RWPE2 (cell line): ENCODE measurements around the gene LRRC73.

Source experiments
- ATAC-seq: fragments of 200-7000 bp; cut with Tn5 transposase; 3 replicates; pipeline ENCODE4 v1.9.1; 2021; ENCODE audit warnings: low read depth
- DNase-seq: peaks from one replicate; pipeline ENCODE4 v3.0.0-alpha.2; 2020; ENCODE audit warnings: low spot score
- H3K27ac ChIP-seq: fragments of 450-650 bp; 2 replicates; pipeline ENCODE4 v1.5.1; 2017; ENCODE audit warnings: mild to moderate bottlenecking; ENCODE audit not compliant: poor library complexity, severe bottlenecking
- H3K27me3 ChIP-seq: fragments of 250-450 bp; sonication (Bioruptor Pico); 2 replicates; pipeline ENCODE4 v1.5.1; 2021; ENCODE audit warnings: mild to moderate bottlenecking, moderate library complexity; ENCODE audit not compliant: insufficient read depth, poor library complexity, severe bottlenecking
- H3K36me3 ChIP-seq: fragments of 250-450 bp; sonication (Bioruptor Pico); 2 replicates; pipeline ENCODE4 v1.5.1; 2020; ENCODE audit warnings: low read depth, mild to moderate bottlenecking, moderate library complexity
- H3K4me1 ChIP-seq: fragments of 250-450 bp; sonication (Bioruptor Pico); 2 replicates; pipeline ENCODE4 v1.5.1; 2021; ENCODE audit warnings: mild to moderate bottlenecking, moderate library complexity; ENCODE audit not compliant: insufficient read depth, poor library complexity, severe bottlenecking
- H3K4me3 ChIP-seq: fragments of 250-450 bp; sonication (Bioruptor Pico); 2 replicates; pipeline ENCODE4 v1.5.1; 2021; ENCODE audit warnings: mild to moderate bottlenecking, moderate library complexity; ENCODE audit not compliant: severe bottlenecking
- H3K9me3 ChIP-seq: fragments of 250-450 bp; sonication (Bioruptor Pico); 2 replicates; pipeline ENCODE4 v1.5.1; 2021; ENCODE audit warnings: mild to moderate bottlenecking, moderate library complexity; ENCODE audit not compliant: severe bottlenecking
- TF ChIP-seq, protein P1 (sequence below): fragments of 450-650 bp; IDR thresholded peaks from one replicate; pipeline ENCODE4 v1.5.1; 2017; ENCODE audit warnings: mild to moderate bottlenecking, moderate library complexity; ENCODE audit not compliant: poor library complexity, severe bottlenecking

LRRC73 gene

DNA sequence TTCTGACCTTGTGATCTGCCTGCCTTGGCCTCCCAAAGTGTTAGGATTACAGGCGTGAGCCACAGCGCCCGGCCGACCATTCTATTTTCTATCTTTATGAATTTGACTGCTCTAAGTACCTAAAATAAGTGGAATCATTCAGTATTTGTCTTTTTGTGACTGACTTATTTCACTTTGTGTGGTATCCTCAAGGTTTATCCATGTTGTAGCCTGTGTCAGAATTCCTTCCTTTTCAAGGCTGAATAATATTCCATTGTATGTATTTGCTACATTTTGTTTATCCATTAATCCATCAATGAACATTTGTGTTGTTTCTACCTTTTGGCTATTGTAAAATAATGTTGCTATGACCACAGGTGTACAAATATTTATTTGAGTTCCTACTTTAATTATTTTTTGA lies 37.6 kb downstream of the LRRC73 start:
- no peak for DNase-seq
- TF ChIP-seq, protein P1, sequence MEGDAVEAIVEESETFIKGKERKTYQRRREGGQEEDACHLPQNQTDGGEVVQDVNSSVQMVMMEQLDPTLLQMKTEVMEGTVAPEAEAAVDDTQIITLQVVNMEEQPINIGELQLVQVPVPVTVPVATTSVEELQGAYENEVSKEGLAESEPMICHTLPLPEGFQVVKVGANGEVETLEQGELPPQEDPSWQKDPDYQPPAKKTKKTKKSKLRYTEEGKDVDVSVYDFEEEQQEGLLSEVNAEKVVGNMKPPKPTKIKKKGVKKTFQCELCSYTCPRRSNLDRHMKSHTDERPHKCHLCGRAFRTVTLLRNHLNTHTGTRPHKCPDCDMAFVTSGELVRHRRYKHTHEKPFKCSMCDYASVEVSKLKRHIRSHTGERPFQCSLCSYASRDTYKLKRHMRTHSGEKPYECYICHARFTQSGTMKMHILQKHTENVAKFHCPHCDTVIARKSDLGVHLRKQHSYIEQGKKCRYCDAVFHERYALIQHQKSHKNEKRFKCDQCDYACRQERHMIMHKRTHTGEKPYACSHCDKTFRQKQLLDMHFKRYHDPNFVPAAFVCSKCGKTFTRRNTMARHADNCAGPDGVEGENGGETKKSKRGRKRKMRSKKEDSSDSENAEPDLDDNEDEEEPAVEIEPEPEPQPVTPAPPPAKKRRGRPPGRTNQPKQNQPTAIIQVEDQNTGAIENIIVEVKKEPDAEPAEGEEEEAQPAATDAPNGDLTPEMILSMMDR: no peak
- ATAC-seq: no peak
- H3K36me3 ChIP-seq: no peaks in the 10 kb centered on the region
- peaks cover 3% of the 10 kb centered on the region for H3K4me1 ChIP-seq
- no peak overlapping the region for H3K27ac ChIP-seq
- H3K27me3 ChIP-seq: no peaks in the 10 kb centered on the region
- H3K9me3 ChIP-seq: no peaks in the 10 kb centered on the region
- H3K4me3 ChIP-seq: no peak overlapping the region

DNA sequence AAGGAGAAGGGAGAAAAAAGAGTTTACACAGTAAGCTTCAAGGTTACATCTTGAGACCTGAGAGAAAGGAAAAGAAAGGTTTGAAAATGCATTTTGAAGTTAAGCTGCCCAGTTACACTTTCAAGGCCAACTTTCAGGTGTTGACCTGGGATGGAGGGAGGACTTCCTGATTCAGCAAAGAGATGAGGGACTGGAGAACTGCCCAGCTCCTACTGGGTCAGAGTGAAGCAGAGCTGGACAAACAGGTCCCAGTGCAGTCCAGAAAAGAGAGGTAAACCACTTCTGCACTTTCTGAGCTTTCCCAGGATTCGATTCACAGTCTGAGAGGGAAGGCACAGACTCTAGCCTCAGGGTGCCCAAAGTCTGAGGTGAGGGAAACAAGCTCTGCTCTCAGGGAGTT lies 38.7 kb downstream of the LRRC73 start:
- Histone ChIP-seq H3K4me3 (no peak overlapping the region), H3K36me3 (no peaks in the 10 kb centered on the region), H3K27me3 (no peaks in the 10 kb centered on the region), H3K27ac (no peak overlapping the region), H3K9me3 (no peaks in the 10 kb centered on the region), H3K4me1 (peaks cover 3% of the 10 kb centered on the region)
- DNase-seq: no peak
- no peak for ATAC-seq
- TF ChIP-seq, protein P1: no peak

DNA sequence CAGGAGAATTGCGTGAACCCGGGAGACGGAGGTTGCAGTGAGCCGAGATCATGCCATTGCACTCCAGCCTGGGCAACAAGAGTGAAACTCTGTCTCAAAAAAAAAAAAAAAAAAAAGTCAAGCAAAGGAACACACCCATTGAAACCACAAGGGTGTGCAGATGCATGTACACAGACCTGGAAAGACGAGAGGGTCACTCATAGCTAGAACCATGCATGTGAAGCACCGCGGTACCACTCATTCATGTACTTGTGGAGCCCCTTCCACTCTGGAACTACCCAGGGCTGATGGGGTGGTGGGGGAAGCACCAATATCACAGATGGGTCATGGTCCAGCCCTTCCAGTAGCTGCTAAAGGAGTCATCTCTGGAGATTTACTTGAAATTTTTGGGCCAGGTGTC lies 40.2 kb downstream of the LRRC73 start:
- H3K9me3 ChIP-seq: no peaks in the 10 kb centered on the region
- H3K4me3 ChIP-seq: no peak overlapping the region
- TF ChIP-seq, protein P1: no peak
- peaks cover 3% of the 10 kb centered on the region for H3K4me1 ChIP-seq
- no peak for ATAC-seq
- no peaks in the 10 kb centered on the region for H3K27me3 ChIP-seq
- no peaks in the 10 kb centered on the region for H3K36me3 ChIP-seq
- no peak overlapping the region for H3K27ac ChIP-seq
- no peak for DNase-seq

DNA sequence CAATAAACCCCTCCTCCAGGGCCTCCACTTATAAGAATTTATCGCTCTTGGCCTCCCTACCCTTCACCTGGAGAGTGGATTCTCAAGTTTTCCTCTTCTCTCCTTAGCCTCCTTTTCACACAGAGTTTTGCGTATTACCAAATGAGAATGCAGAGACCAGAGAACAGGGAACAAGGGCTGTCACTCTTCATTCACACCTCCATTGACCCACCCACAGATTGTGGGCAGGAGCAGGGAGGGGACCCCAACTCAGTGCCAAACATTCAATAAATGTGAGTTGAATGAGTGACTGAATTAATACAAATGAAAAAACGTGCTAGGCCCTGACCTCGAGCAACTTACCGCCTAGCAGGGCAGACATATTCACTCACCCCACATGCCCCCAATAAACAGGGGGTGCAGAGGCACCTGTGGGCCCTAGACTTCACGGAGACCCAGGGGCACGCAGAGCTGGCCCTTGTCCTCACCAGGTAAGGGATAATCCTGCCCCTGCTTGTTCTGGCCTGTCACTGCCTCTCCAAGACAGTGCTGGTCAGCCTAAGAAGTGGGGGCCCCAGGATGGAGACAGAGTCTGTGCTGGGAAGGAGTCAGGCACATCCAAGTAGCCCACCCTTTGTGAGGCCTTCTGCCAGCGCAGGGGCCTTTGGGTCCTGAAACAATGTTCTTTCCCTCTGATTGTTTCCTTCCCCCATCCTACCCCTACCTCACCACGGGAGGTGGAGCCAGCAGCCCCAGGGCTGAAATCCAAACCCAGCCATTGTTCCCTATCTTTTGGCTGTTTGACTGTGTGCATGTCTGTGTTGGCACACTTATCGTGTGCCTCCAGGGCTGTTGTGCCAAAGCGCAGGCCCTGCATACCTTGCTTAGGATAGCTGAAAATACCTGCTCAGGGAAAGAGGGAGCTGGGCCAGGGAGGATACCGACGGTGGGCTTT lies 41.1 kb downstream of the LRRC73 start:
- H3K9me3 ChIP-seq: no peaks in the 10 kb centered on the region
- H3K4me3 ChIP-seq: no peak overlapping the region
- TF ChIP-seq, protein P1: no peak
- ATAC-seq: 0 out of 3 replicates have a peak, but pooled peaks have one; percentile 36
- peaks cover 3% of the 10 kb centered on the region for H3K4me1 ChIP-seq
- no peaks in the 10 kb centered on the region for H3K27me3 ChIP-seq
- H3K27ac ChIP-seq: no peak overlapping the region
- DNase-seq: no peak
- no peaks in the 10 kb centered on the region for H3K36me3 ChIP-seq

DNA sequence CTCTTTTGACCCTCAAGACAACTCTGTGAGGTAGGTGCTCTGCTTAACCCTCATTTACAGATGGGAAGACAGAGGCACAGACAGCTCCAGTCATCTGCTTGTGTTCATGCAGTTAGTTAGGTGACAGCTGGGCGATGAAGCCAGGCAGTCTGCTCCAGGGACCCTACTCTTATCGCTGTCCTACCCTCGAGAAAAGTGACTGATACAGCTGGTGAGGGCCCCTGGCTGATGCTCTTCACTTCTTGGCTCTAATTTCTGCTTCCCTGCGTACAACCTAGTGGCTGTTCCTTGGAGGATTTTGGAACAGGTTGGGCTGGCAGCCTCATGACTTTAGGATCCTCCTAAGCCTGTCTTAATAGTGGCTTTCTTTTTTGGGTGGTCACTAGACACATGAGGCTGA lies 41.9 kb downstream of the LRRC73 start:
- no peak for DNase-seq
- Histone ChIP-seq H3K4me1 (peaks cover 3% of the 10 kb centered on the region), H3K36me3 (no peaks in the 10 kb centered on the region), H3K9me3 (no peaks in the 10 kb centered on the region), H3K27me3 (no peaks in the 10 kb centered on the region), H3K27ac (no peak overlapping the region), H3K4me3 (no peak overlapping the region)
- ATAC-seq: no peak
- TF ChIP-seq, protein P1: no peak
